Neural progenitor cell (in vitro differentiated cells): ENCODE measurements around the gene GDPD4.

Experiments
- EZH2 ChIP-seq: fragments of 200-600 bp; sonication (generic); IDR thresholded peaks from 2 replicates; pipeline ENCODE4 v1.6.1; 2017; ENCODE audit warnings: antibody characterized with exemption, mild to moderate bottlenecking, moderate library complexity
- TF ChIP-seq, protein P1 (sequence below): fragments of 200-600 bp; sonication (generic); IDR thresholded peaks from 2 replicates; pipeline ENCODE4 v1.5.1; 2017; ENCODE audit warnings: antibody characterized with exemption, mild to moderate bottlenecking

- TF ChIP-seq, protein P1, sequence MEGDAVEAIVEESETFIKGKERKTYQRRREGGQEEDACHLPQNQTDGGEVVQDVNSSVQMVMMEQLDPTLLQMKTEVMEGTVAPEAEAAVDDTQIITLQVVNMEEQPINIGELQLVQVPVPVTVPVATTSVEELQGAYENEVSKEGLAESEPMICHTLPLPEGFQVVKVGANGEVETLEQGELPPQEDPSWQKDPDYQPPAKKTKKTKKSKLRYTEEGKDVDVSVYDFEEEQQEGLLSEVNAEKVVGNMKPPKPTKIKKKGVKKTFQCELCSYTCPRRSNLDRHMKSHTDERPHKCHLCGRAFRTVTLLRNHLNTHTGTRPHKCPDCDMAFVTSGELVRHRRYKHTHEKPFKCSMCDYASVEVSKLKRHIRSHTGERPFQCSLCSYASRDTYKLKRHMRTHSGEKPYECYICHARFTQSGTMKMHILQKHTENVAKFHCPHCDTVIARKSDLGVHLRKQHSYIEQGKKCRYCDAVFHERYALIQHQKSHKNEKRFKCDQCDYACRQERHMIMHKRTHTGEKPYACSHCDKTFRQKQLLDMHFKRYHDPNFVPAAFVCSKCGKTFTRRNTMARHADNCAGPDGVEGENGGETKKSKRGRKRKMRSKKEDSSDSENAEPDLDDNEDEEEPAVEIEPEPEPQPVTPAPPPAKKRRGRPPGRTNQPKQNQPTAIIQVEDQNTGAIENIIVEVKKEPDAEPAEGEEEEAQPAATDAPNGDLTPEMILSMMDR, result no peak
- TF ChIP-seq EZH2, result no peak
These were observed 23.0 kb upstream of the GDPD4 start for GRCh38 chr11:77324508-77324907.
